ENCODE data around the gene MKRN2OS.

GRCh38 chr3:12515631-12516030 is 29.7 kb downstream of the MKRN2OS start:
- no peak for TF ChIP-seq POLR2A (IDR thresholded peaks at IDR 0.05; ENCODE audit: low read depth, low read length)
- TF ChIP-seq POLR2AphosphoS5 (IDR thresholded peaks at IDR 0.05; ENCODE audit: low read depth, low read length), result no peak
- TF ChIP-seq TAF1 (IDR thresholded peaks at IDR 0.05; ENCODE audit: low read depth, low read length), result no peak

Data from GM12891 (cell line).